ENCODE measurements around the gene TRIM40.
A peak's percentile ranks its signal among the peaks of the same experiment; 100 is the strongest.
"Not testable (repeated sequence)": the region's sequence is repeated elsewhere in the genome, so short reads cannot be mapped to it uniquely, and the experiment has no call there.

TRIM40 gene

DNA sequence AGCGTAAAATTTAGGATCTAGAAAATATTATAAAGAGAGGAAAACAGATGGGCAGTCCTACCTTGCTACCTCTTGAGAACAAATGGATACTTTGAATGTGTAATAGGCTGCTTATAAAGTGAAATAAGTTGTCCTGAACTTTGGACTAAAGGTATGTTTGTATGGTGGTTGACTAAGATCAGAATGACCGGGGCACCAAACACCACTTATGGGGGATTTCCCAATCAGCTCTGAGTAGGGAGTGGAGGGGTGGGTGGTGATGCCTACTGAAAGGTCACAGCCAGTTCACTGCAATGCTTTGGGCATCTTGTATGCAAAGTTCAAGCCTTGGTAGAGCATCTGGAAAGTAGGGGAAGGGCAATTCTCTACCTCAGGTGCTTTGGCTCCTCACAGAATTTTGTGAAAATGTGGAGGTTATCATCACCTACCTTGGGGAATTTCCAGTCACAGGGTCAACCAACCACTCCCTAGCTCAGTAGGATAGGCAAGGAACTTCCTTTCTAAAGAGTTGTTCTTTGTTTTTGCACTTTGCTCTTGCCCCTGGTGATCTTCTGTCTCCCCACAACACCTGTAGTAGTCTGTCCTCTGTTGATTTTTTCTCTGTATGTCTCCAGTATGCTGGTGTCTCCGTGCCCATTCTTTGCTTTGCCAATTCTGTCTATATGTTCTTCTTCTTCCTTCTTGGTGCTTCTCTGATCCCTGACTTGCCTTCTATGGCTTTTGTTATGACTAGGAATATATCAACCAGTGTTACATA is 22.8 kb upstream of the TRIM40 start, which contains the start of gene TRIM31:
Gene TRIM31, minus strand, starts transcription at position 88 of the 757 bp plus-strand sequence. CDS start 285 bp downstream, outside the sequence.
- no peak for DNase-seq (ENCODE audit: low read depth in 2 of 2)

DNA sequence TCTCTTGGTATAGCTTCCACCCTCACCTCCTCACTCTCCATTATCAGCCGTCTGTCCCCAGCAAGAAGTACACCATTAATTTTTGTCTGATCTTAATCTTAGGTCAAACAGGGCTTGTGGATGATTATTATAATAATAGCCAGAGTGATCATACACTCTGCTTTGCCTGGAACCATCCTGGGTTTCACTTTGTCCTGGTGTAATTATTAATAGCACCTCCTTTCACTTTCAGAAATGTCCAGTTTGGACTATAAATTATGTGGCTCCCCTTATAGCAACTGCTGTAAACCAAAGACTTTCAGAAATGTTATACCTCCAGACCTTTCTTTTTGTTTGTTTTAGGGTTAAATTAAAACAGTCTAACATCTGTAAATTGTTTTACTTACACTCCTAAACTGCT is 22.1 kb upstream of the TRIM40 start:
- DNase-seq (ENCODE audit: low read depth in 2 of 2): no peak

DNA sequence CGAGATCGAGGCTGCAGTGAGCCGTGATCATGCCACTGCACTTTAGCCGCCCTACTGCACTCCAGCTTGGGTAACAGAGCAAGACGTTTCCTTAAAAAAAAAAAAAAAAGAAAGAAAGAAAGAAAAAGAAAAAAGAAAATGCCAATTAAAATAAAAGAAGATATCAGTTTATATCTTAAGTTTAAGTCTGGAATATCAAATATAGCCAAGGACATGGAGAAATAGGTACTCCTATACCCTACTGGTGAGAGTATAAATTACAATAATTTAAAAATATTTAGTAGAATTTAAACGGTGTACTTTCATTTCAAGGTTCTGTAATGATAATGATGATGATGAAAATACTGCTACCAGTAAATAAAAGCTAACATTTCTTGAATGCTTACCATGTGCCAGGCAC is 19.2 kb upstream of the TRIM40 start:
- DNase-seq (ENCODE audit: low read depth in 2 of 2): no peak

DNA sequence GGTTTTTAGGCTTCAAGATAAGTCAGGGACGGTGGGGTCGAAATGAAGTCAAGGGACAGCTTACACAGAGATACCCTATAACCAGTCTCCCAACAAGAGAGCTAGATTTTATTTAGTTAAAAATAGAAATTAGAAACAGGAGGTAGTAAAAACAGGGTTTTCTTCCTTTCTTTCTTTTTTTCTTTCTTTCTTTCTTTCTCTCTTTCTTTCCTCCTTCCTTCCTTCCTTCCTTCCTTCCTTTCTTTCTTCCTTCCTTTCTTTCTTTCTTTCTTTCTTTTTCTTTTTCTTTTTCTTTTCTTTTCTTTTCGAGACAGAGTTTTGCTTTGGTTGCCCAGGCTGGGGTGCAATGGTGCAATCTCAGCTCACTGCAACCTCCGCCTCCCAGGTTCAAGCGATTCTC is 17.2 kb upstream of the TRIM40 start:
- not testable (repeated sequence) for DNase-seq (ENCODE audit: low read depth in 2 of 2)

DNA sequence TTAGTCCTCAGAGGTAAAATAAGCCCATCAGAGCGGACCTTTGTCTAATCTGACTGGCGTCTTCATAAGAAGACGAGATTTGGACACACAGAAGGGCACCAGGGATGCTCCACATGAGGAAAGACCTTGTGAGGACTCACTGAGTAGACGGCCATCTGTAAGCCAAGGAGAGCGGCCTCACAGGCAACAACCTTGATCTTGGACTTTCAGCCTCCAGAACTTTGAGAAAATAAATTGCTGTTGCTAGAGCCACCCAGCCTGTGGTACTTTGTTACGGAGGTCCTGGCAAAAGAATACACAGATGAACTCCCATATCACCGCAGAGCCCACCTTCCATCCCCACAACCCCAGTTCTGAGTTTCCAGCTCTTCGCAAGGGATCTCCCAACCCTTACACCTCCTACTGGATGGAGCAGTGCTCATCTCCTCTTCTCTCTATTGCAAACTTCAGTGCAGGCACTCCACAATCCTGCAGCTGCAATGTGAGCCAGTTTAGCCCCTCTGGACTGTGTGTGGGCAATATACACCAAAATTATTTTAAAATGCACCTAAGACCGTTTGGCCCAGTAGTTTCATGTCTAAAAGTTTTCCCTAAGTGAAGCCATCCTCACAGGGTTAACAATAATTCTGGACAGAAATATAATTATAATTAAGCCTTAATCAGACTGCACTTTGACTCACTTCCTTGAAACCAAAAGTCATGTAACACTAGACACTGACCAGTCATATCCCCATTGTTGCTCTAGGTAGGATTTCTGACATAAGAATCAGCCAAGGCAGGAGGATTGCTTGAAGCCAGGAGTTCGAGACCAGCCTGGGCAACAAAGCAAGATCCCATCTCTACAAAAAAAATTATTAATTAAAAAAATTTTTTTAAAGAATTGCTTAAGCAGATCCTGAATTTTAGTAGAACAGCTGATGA is 14.2 kb upstream of the TRIM40 start:
- no peak for DNase-seq (ENCODE audit: low read depth in 2 of 2)

DNA sequence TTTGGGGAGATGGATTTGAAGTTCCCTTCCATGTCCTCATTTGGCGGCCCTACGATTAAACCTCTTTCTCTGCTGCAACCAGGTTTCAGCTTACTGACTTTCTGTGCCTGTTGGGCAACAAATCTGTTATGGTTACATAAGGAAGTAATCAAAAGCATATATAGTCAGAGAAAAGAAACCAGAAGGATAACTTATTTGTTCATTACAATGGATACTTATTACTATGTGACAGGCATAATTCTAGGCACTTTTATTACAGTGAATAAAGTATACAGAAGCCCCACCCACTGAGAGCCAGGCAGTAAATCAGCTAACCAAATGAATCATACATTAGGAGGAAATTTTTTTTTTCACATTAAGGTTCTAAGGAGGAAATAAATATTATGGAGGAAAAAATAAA is 13.4 kb upstream of the TRIM40 start:
- DNase-seq (ENCODE audit: low read depth in 2 of 2): no peak

DNA sequence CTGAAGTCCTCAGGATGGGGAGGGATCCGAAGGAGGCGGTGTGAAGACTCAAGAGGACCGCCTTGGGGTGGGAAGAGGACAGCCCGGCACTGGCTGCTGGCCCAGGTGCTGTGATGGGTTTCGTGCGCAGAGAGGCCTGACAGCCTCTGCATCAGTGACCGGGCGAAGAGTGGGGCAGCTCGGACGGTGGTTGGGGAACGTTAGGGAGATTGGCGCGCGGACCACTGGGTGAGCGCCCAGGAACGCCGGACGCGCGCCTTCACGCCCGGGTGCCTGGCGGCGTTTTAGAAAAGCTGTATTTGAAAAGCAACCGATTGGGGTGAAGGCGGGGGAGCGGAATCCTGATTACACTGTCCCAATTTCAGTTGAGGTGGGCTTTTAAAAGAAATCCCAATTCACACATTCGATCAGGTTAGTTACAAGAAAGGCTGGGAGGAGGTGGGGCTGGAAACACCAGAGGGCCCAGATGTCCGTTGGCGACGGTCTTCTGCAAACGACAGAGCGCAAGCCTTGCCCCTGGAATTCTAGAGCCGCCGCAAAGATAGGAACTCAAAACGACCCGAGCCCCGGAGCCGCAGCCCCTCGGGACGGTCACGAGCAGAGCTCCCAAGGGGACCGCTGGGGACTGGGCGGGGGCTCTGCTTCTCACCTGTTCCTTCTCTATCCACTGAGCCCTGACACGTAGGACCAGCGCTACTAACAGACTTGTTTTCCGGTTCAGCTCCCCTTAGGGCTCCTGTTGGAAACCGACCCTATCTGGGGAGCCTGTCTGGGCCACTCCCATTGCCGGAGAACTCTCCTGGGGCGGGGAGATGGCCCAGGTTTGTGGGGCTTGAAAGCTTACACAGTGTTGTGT is 8.5 kb upstream of the TRIM40 start:
- no peak for DNase-seq (ENCODE audit: low read depth in 2 of 2)

DNA sequence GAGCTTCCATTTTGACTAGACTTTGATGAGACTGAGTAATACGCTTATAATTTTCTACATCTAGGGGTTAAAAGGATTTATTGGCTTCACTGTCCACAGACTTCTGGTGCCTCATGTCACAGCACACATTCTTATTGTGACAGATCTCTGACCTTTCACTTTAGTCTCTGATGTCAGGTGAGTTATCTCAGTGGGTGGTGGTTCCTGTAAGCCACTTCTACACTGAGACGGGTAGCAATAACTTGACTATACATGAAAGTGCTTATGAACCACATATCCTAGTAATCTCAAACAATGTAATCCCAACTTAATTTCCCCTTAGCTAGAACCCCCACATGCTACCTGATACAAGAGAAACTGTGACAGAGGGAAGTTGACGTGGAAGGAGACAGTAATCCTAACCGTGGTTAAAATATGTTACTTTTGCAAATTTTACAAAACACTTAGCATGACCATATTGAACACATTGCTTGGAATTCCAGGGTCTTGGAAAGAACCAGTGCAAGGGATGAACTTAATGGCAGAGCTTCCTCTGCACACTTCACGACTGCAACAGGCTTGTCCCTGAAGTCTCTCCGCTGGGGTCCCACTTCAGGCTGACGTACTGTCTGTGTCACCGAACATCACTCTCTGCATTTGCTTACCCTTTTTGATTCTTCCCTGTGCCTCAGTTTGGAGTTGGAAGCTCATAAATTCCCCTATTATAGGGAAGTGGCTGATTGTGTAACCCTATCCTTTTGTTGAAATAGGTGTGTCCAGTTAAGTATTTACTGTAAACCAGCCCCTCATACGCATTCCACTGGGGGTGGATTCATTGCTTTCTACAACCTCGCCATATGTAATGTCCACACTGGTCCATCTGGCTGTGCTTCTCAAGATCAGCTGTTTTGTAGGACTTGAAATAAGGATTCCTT is 6.4 kb upstream of the TRIM40 start:
- DNase-seq (ENCODE audit: low read depth in 2 of 2): no peak

DNA sequence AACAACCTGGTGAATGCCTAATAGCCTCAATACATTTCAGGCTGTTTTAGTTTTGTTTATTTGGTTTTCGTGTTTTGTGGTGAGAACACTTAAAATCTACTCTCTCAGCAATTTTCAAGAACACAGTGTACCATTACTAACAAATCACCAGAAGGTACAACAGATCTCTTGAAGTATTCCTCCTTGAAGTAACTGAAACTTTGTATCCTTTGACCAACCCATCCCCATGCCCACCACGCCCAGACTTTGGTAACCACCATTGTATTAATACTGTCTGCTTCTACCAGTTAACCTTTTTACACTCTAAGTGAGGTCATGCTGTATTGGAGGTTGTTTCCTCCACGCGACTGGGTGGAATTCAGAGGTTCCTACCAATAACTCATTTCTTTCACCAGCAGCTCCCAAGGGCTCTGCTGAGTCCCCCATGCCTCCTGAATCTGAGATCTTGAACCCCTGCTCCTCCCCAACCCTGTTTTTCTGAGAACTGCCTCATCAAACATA is 5.7 kb upstream of the TRIM40 start:
- DNase-seq (ENCODE audit: low read depth in 2 of 2): no peak

DNA sequence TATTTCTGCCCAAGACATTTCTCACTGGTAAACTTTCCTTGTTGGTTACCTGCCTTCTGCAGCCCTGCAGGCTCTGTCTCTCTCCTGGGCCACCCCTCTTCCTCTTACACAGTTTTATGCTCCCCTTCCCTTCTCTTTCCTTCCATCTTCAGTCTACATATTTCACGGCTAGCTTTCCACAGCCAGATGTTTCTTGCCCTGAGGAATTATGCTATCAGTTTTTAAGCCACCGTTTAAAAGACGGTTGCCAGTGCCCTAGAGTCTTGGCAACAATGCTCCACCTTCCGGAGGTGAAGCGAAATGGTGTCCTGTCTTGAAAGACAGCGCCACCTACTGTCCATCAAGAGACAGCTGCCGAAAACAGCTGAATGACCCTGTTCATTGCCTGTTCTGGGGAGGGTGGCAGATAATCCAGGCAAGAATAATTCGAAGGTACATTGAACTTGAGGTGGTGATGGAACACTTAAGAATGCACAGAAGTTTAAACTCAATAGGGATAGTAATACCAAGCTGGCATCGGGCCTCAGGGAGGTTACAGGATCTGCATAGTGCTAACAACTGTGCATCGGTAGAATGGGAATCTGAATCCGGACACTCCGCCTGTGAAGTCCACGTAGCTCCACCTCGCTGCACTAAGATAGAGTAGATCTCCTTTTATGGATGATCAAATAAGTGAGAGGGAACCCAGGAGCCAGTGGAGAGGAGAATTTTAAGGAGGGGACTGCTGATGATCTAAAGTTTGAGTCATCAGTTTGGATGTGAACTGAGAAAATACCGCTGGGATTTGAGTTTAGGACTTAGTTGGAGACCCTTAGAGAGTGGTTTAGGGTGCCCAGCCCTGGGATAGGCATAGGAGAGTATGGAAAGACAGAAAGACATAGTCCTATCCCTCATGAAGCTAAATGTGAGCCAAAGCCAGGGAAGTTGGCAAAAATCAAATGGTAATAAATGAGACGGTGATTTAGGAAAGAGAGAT is 4.8 kb upstream of the TRIM40 start:
- peak; percentile 18 to 19 for DNase-seq (ENCODE audit: low read depth in 2 of 2)

DNA sequence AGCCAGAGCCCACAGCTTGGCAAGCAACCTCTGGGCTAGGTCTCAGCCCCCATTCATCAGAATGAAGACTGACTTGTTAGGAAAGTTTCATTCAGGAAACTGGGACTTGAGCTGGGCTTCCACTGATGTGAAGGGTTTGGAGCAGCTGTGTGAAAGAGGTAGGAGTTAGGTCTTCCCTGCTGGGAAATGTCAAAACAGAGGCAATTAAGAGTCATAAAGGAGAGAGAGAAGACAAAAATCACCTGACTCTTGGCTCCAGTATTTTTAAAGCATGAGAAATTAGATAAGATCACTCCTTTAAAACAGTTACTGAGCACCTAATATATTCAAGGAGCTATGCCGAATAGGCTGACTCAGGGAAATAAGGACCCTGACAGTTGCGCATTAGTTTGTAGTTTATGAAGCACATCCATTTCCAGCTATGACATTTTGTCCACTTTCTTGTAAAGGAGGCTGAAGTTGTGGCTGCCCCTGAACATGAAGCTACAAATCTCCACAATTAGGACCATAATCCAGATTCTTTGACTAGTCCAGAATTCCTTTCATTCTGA is 3.9 kb upstream of the TRIM40 start:
- DNase-seq (ENCODE audit: low read depth in 2 of 2): no peak

DNA sequence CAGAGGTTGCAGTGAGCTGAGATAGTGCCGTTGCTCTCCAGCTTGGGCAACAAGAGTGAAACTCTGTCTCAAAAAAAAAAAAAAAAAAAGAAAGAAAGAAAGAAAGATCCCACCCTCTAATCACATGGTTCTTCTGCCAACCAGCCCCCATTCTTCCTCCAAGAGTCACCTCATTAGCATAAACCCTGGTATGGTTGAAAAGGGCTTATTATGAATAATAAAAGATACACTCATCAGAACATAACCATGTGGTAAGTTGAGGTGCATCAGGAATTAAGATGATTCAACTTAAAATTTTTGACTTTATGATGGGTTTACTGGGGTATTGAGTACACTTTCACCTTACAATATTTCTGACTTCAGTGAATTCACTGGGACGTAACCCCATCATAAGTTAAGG is 793 bp upstream of the TRIM40 start:
- no peak for DNase-seq (ENCODE audit: low read depth in 2 of 2)

DNA sequence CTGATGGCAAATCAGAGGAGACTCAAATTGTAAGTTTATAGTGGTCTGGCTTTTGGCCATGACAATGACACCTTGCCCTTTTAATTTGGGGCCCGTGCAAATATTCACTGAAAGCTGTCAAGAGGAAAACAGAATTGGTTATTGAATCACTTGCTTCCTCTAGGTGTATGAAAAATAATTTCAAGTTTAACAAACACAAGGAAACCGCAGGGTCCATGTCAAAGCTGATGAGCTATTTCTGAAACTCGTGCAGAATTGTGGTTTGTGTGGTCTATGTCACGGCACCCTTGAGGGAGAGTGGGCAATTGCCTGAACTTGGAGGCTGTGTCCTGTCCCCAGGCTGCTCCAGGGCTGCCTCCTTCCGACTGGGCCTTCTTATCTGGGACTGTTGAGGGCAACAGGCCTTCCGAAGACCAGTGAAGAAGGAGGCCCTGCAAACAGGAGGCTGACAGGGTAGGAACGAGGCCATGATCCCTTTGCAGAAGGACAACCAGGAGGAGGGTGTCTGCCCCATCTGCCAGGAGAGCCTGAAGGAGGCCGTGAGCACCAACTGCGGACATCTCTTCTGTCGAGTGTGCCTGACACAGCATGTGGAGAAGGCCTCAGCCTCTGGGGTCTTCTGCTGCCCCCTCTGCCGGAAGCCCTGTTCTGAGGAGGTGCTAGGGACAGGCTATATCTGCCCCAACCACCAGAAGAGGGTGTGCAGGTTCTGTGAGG is 788 bp downstream of the TRIM40 start:
- no peak for DNase-seq (ENCODE audit: low read depth in 2 of 2)

DNA sequence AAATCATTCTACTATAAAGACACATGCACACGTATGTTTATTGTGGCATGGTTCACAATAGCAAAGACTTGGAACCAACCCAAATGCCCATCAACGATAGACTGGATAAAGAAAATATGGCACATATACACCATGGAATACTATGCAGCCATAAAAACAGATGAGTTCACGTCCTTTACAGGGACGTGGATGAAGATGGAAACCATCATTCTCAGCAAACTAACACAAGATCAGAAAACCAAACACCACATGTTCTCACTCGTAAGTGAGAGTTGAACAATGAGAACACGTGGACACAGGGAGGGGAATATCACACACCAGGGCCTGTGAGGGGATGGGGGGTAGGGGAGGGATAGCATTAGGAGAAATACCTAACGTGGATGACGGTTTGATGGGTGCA is 4.3 kb downstream of the TRIM40 start:
- DNase-seq (ENCODE audit: low read depth in 2 of 2): not testable (repeated sequence)

DNA sequence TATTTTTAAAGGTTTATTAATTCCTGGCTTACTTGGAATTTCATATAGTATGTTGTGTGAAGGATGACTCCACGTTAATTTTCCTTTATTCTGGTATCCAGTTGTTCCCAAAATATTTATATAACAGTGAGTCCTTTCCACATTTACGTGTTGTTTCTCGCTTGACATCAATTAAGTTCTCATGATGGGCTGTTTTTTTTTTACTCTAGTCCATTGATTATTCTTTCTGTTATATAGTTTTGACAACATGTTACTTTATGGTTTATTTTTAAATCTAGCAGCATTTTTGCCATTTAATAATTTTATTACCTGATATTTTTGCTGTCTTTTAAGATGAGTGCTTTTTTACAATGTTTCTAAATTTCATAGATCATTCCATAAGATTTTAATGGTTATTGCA is 6.7 kb downstream of the TRIM40 start:
- no peak for DNase-seq (ENCODE audit: low read depth in 2 of 2)

DNA sequence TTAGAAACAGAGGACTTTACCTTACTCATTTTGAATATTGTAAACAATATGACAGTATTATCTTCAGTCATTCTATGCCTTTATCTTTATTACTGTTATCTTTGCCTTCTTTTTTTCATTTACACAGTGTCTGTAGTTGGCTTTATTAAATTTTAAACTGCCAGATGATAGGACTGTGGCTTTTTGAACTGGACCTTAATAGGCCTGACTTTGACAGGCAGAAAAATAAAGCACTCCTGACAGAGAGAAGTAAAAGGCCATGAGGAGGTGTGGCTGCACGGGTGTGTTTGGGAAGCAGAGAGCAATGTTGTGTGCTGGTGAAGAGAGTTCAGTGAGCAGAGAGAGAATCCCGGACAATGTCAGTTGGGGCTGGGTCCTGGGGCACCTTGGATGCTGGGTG is 7.8 kb downstream of the TRIM40 start:
- DNase-seq (ENCODE audit: low read depth in 2 of 2): no peak

DNA sequence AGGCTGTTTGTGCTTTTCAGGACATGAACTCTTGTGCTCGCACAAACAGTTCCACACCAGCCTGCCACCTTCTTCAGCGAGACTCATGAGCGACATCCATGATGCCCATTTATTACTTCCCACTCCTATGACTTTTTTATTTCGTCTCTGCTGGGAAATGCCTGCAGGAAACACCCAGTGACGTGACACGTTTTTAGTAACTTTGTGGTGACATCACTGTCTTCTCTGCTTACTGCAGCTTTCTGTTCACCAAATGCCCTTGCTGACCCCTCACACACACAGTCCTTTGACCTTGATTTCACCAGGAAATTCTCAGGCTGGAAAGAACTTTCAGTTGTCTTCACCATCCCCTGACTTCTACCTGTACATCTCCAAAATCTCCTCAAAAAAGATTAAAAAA is 8.9 kb downstream of the TRIM40 start:
- no peak for DNase-seq (ENCODE audit: low read depth in 2 of 2)

DNA sequence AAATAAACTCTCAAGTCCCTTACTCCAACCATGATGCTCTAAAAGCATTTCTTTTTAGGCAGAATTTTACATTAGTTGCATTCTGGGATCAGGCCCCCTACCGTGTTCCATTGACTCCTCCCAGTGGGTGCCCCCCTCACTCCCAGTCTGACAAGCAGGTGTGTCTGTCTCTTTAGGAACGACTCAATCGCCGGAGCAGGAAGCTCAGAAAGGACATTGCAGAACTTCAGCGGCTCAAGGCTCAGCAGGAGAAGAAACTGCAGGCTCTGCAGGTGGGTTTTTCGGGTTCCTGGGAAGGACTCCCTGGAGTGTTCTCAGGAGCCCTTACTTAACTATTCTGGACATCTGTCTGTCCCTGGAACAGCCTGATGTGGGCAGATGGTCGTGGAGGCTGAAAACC is 9.9 kb downstream of the TRIM40 start:
- no peak for DNase-seq (ENCODE audit: low read depth in 2 of 2)

DNA sequence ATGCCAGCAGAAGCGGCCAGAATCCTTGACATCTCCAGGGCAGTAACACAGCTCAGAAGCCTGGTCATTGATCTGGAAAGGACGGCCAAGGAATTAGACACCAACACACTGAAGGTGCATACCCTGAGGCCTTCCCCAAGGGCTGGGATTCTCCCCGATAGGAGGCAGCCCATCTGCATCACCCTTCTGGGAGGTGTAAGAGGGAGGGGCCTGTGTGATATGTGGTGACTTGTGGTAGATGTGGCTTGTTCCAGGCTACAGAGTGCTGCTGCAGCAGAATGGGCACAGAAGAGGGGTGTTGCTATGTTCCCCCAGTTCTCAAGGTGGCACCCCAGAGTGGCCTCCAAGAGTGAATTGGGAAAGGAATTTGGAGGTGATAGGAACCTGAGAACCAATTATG is 11.2 kb downstream of the TRIM40 start:
- DNase-seq (ENCODE audit: low read depth in 2 of 2): no peak

Measured in stimulated activated CD8-positive, alpha-beta memory T cell treated with anti-CD3 and anti-CD28 coated beads, Interleukin-7, amount 100 ng/mL, for 1 hour (primary cell).